Measurements from ENCODE around the gene CDS2.

GRCh38 chr20:5136096-5136495 lies 9.3 kb downstream of the CDS2 start:
- no peak for TF ChIP-seq CREB1 (CRISPR knock-in tag; IDR thresholded peaks at IDR 0.05)
- TF ChIP-seq CTCF (IDR thresholded peaks at IDR 0.05) = no peak
